ENCODE data around the gene ZNF524. TPM values are rescaled to one million over a fixed set of nuclear protein-coding genes. Genes with fewer than 3 reads are reported as not detected.

Gene ZNF524
- total RNA-seq, 1 experiment from 2014 or later = 26.4 TPM

GRCh38 chr19:55651236-55651635 lies 51.1 kb downstream of the ZNF524 start:
- peaks cover 20% of the 10 kb centered on the region for H3K4me1 ChIP-seq (ENCODE audit: control insufficient read depth, insufficient read depth, low read length)
- intact Hi-C loops (cut with micrococcal nuclease; ENCODE audit: unreplicated experiment) (no loop called here), in situ Hi-C loops (cut with HindIII; ENCODE audit: low pct_unique_long_range_greater_than_20kb, low sequenced_read_pairs) (no loop called here)
- CTCF ChIA-PET = no interaction called here
- no peak overlapping the region for H3K4me3 ChIP-seq (ENCODE audit: low read depth in 2 of 2, low read length in 2 of 2)
- peaks cover 10% of the 10 kb centered on the region; the same call in 1 of the 2 replicates for H3K36me3 ChIP-seq (ENCODE audit: control insufficient read depth, insufficient read depth, low read length)
- TF ChIP-seq CTCF (IDR thresholded peaks at IDR 0.05) (no peak), REST (IDR thresholded peaks at IDR 0.05; ENCODE audit: insufficient read depth in 1 of 2, low read depth in 2 of 2, low read length in 1 of 2) (no peak)
- no peak for ATAC-seq
- no peaks in the 10 kb centered on the region for H3K9me3 ChIP-seq (ENCODE audit: control insufficient read depth, insufficient read depth, low read depth, low read length)
- POLR2A ChIA-PET = no interaction called here
- no peak overlapping the region for H3K27ac ChIP-seq (ENCODE audit: low read length)
- no peak for DNase-seq (ENCODE audit: low read depth, low spot score)
- H3K27me3 ChIP-seq (ENCODE audit: control insufficient read depth, insufficient read depth, low read length) = no peaks in the 10 kb centered on the region
- BruUV-seq (replicated peaks) = no TSS peak

GRCh38 chr19:55652311-55653128 lies 52.4 kb downstream of the ZNF524 start:
- Histone ChIP-seq H3K9me3 (ENCODE audit: control insufficient read depth, insufficient read depth, low read depth, low read length) (no peaks in the 10 kb centered on the region), H3K4me3 (ENCODE audit: low read depth in 2 of 2, low read length in 2 of 2) (no peak overlapping the region), H3K36me3 (ENCODE audit: control insufficient read depth, insufficient read depth, low read length) (peaks cover 16% of the 10 kb centered on the region), H3K27ac (ENCODE audit: low read length) (peak overlapping the region; percentile 99), H3K4me1 (ENCODE audit: control insufficient read depth, insufficient read depth, low read length) (peaks cover 15% of the 10 kb centered on the region), H3K27me3 (ENCODE audit: control insufficient read depth, insufficient read depth, low read length) (no peaks in the 10 kb centered on the region)
- ChIA-PET POLR2A (no interaction called here), CTCF (interaction anchor here (0.6 to 1.8 kb wide), 6 partner anchors 13 to 567 kb away, joined by 4 to 10 read pairs (median 7); no protein-coding TSS in a partner anchor)
- in situ Hi-C loops (cut with HindIII; ENCODE audit: low pct_unique_long_range_greater_than_20kb, low sequenced_read_pairs) (no loop called here), intact Hi-C loops (cut with micrococcal nuclease; ENCODE audit: unreplicated experiment) (no loop called here)
- TF ChIP-seq REST (IDR thresholded peaks at IDR 0.05; ENCODE audit: insufficient read depth in 1 of 2, low read depth in 2 of 2, low read length in 1 of 2) (no peak), SIN3A (IDR thresholded peaks at IDR 0.05; ENCODE audit: borderline replicate concordance, insufficient read depth, low read depth, low read length) (no peak), POLR2AphosphoS5 (IDR thresholded peaks at IDR 0.05; ENCODE audit: low read depth, low read length) (no peak), TCF7L2 (IDR thresholded peaks at IDR 0.05; ENCODE audit: low read depth, low read length) (no peak), CTCF (IDR thresholded peaks at IDR 0.05) (no peak)
- ATAC-seq (no peak), DNase-seq (ENCODE audit: low read depth, low spot score) (no peak)
- BruUV-seq (replicated peaks) = no TSS peak

Data from Panc1 (cell line).